ENCODE results near the gene CD63. TPM values are rescaled to one million over a fixed set of nuclear protein-coding genes. Genes with fewer than 3 reads are reported as not detected.
A peak's percentile ranks its signal among the peaks of the same experiment; 100 is the strongest.

Gene CD63
- total RNA-seq, 1 experiment from 2014 or later = 2,281 TPM

DNA sequence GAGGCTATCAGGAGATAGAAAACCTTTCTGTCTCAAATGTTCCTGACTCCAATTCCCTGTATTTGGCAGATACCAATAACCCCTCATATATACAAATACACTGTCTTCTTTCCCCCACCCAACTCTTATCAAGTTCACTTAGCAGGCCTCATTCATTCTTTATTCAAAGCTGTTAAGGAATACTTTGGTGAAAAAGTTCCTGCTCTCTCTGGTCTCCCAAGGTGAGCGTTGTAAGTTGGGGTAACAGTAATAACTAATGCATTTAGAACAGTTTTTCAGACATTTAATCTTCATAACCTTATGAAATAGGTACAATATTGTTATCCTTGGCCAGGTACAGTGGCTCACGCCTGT is 10.2 kb upstream of the CD63 start:
- no peak for DNase-seq (ENCODE audit: low read depth)

GRCh38 chr12:55738123-55739024 is 9.6 kb upstream of the CD63 start:
- DNase-seq (ENCODE audit: low read depth) = peak; percentile 88

DNA sequence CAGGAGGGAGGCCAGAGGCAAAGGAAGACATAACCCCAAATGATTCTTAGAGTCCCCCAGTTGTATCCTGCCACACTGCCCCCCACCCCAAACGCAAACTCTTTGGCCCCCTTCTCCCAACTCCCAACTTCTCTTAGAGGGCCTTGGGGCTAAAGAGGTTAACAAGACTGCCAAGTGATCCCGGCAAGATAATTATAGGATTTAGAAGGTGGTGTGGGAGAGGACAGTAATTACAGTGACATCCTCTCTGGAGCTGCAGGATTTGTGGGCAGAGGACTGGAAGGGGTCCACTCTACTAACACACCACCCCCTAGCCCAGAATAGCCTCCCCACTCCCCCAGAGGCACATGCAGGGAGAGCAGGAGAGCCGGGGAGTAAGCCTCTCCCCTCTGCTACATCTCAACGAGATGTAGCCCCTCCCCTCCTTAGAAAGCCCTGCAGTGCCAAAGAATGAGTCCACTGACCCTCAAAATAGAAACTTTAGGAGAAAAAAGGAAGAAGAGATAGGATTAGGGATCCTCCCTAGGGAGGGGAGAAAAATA is 8.8 kb upstream of the CD63 start:
- DNase-seq (ENCODE audit: low read depth) = peak; percentile 36

- peak; percentile 77 for DNase-seq (ENCODE audit: low read depth)
Measured at GRCh38 chr12:55736780-55737580, 8.2 kb upstream of the CD63 start.

- DNase-seq (ENCODE audit: low read depth) = no peak
Measured at GRCh38 chr12:55736076-55736475, 7.3 kb upstream of the CD63 start.

GRCh38 chr12:55734595-55734994 is 5.8 kb upstream of the CD63 start:
- DNase-seq (ENCODE audit: low read depth) = no peak

DNA sequence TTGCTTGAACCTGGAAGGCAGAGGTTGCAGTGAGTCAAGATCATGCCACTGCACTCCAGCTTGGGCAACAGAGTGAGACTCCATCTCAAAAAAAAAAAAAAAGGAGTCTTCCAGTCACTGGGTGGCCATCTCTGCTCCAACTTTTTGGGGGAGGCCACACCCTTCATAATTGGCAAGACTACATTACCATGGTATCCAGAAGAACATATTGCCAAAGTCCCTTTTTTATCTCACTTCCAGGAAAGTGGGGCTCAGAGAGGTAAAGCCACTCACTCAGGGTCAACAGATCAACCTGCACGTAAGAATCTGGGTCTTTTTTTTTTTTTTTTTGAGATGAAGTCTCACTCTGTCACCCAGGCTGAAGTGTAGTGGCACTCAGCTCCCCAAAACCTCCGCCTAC is 5.0 kb upstream of the CD63 start:
- no peak for DNase-seq (ENCODE audit: low read depth)

GRCh38 chr12:55733021-55733555 is 4.3 kb upstream of the CD63 start:
- no peak for DNase-seq (ENCODE audit: low read depth)

GRCh38 chr12:55732288-55732687 is 3.5 kb upstream of the CD63 start:
- DNase-seq (ENCODE audit: low read depth) = no peak

DNA sequence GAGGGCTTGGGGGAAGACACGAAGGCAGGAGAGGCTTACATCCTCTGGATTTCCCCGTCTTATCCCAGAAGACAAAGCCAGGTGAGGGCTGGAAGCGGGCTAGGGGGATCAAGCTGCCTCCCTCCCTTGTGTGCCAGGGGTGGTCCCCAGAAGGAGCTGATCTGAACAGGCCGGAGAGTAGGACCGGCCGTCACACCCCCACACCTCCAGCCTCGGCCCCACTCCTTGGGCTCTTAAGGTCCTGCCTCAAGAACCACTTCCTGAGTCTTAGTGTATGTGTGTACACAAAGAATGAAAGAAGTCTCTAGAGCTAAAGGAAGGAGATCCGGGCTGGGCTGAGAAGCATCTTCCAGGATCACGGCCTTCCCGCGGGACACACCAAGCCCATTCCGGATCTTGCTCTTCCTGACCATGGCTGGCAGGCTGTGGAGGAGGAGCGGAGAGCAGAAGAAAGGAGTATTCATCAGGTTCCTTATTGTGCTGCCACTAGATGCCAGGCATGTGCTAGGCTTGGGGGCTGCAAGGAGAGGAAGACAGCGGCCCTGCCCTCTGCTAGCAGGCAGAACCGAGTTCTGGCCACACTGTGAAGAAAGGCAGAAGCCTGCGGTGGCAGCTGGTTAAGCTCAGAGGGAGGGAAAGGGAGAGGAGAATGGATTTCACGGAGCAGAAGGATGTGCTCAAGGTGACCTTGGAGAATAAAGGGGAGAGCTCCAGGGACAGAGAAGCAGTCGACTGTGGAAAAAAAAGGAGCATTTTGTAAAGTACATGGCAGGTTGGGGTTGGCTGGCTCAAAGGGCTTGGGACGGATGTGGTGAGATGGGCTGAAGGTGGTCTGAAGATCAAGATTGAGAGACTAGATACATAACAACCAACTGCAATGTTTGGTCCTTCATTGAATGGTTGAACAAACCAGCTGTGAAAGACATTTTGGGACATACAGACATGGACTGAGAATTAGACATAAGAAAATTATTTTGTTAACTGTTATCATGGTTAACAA is 1.3 kb upstream of the CD63 start:
- peak; percentile 69 for DNase-seq (ENCODE audit: low read depth)

GRCh38 chr12:55728186-55728938 is 447 bp downstream of the CD63 start:
- DNase-seq (ENCODE audit: low read depth) = peak; percentile 80

DNA sequence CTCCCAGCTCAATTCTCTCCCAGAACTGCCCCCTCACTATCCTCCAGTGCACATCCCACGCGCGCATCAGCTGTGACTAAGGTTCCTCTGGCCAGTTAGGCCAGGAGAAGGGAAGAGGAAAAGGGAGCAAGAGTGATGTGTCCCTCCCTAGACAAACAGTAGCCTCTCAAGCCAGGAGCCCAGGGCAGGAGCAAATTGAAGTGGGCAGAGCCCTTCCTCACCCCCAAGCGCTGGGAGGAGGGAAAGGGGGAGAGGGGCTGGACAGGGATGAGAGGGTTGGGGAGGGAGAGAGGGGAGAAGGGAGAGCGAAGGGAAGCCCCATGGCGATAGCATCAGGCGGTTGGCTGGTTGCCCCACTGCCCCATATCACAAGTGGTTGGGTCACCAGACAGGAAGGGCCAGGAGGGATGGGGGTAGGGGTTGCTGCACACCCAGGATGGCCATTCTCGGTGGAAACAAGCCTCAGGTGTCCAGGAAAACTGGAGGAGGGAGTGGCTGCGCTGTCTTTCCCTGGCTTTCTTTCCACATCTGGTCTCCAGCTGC is 1.1 kb downstream of the CD63 start:
- DNase-seq (ENCODE audit: low read depth) = peak; percentile 64

GRCh38 chr12:55726971-55727370 is 1.8 kb downstream of the CD63 start:
- DNase-seq (ENCODE audit: low read depth) = no peak

DNA sequence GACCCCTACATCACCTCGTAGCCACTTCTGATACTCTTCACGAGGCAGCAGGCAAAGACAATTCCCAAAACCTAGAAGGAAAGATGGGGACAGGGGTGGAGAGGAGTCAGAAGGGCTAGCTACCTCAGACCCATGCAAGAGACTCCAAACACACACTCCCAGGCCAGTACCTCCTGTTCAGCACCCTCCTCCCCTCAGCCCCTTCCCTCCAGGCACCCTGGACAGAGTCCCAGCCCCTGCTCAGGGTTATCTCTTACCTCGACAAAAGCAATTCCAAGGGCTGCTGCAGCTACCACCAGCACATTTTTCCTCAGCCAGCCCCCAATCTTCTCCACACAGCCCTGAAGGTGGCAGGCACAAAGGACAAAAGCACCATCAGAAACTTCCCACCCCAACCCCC is 3.3 kb downstream of the CD63 start:
- no peak for DNase-seq (ENCODE audit: low read depth)

DNA sequence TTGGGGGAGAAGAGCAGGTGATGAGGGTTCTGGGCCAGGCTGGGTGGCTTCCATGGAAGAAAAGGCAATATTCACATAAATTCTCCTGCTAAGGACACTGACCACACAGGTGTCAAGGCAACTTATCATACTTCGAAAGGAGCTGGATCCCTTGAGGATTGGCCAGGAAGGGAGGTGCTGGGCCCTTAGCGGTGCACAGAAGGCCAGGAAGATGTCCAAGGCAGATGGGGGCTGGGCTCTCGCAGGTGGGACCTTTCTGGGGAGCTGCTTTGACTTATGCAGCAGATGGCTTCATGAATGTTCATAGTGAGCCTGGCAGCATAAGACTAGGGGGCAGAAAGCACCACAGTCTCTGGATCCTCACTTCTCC is 3.9 kb downstream of the CD63 start:
- peak; percentile 58 for DNase-seq (ENCODE audit: low read depth)

DNA sequence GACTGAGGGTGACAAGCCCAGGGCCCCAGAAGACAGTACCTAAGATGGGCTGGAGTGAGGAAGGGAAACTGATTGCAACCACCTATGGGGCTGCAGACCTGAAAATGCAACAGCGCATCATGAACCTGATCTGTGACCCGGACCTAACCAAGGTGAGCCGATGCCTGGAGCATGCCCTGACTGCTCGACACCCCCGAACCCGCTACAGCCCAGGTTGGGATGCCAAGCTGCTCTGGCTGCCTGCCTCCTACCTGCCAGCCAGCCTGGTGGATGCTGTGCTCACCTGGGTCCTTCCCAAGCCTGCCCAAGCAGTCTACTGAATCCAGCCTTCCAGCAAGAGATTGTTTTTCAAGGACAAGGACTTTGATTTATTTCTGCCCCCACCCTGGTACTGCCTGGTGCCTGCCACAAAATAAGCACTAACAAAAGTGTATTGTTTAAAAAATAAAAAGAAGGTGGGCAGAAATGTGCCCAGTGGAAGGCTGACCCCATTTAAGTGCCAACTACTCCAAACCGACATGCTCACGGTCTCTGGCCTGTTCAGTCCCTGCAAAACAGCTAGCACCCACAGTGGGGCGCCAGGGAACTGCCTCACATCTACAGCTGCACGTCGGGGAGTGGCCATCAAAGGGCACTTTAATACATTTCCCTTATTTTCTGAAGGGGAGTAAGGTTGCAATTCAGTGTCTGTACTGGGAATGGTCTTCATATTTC is 4.4 kb downstream of the CD63 start:
- peak; percentile 87 for DNase-seq (ENCODE audit: low read depth)

DNA sequence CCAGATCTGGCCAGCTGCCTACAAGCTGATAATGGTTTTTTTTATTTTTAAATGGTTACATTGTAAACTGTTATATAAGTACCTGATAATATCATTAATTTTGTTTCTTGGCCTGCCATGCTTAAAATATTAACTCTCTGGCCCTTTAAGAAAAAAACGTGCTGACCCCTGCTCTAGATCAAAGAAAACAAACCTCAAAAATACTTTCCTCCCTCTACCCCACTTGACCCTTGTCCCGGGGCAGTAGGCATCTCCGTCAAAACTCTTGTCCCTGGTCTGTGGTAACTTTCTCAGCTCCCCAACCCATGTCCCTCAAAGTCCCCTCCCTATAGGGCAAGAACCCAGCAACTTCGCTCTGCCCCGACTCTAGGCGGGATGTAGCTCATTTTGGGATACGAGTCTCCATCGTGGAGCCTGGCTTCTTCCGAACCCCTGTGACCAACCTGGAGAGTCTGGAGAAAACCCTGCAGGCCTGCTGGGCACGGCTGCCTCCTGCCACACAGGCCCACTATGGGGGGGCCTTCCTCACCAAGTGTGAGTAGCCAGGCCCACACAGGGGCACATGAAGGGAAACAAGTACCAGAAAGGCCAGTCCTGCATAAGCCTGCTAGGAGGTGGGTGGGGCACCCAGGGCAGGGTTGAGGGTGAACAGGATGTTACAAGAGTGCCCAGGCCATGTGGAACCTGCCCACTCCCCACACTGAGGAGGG is 5.1 kb downstream of the CD63 start:
- peak; percentile 55 for DNase-seq (ENCODE audit: low read depth)

GRCh38 chr12:55722948-55723347 is 5.9 kb downstream of the CD63 start:
- DNase-seq (ENCODE audit: low read depth) = peak; percentile 42

Data from LHCN-M2 (cell line).